Mucosa of descending colon (tissue), 3 donors: ENCODE measurements around the gene FAM186B. TPM values are rescaled to one million over a fixed set of nuclear protein-coding genes. Genes with fewer than 3 reads are reported as not detected.

Experiments used
- ATAC-seq: fragments of 200-7000 bp; cut with Tn5 transposase; one replicate; pipeline ENCODE4 v1.9.1; 2020; ENCODE audit warnings: mild to moderate bottlenecking, moderate library complexity
- DNase-seq, 3 donors: peaks; one replicate each; pipeline ENCODE4 v3.0.0-alpha.2; 2020
- H3K36me3 ChIP-seq: fragments of 200-600 bp; one replicate; pipeline ENCODE4 v1.8.0; 2021; ENCODE audit warnings: low read depth, mild to moderate bottlenecking
- H3K4me1 ChIP-seq: fragments of 200-600 bp; one replicate; pipeline ENCODE4 v1.8.0; 2021; ENCODE audit warnings: low read depth, mild to moderate bottlenecking
- H3K4me3 ChIP-seq: fragments of 200-600 bp; one replicate; pipeline ENCODE4 v1.8.0; 2021; ENCODE audit warnings: mild to moderate bottlenecking
- H3K9me3 ChIP-seq: fragments of 200-600 bp; one replicate; pipeline ENCODE4 v1.8.0; 2021; ENCODE audit warnings: mild to moderate bottlenecking
- CTCF ChIP-seq: fragments of 200-600 bp; IDR thresholded peaks from one replicate; pipeline ENCODE4 v1.8.0; 2022; ENCODE audit warnings: antibody characterized with exemption, mild to moderate bottlenecking
- intact Hi-C, 2 donors: fragments of 100-400 bp; cut with DNase I in 1 of 2; cut with micrococcal nuclease in 1 of 2; formaldehyde crosslinking; loops; one replicate each; pipeline versions ENCODE4 v1.11.0 to v1.11.1; 2022; cut with DNase I, micrococcal nuclease
- total RNA-seq, 3 donors: library from RNA; stranded (reverse); fragmentation: NEBNext Ultra II Directional in 2 of 3; extraction: Animal tissue kit (Norgen Biotek cat#: 25700) in 2 of 3; gene quantifications; one replicate each; pipeline versions ENCODE4 v1.2.1 to v1.2.4, GENCODE V29; 2021 to 2023
- donor health status: DM: no; HTN: no; CAD: no; lungs with moderate emphysema.
- donor health status: DM: no; HTN: no; CAD: no.
- donor health status: DM: no; HTN: yes; CAD: no.

The FAM186B gene
- total RNA-seq, 3 donors from 2014 or later: 0.35 to 0.63 (median 0.39) TPM

- Histone ChIP-seq H3K4me3 (no peak overlapping the region), H3K4me1 (no peaks in the 10 kb centered on the region), H3K36me3 (no peaks in the 10 kb centered on the region), H3K9me3 (no peaks in the 10 kb centered on the region)
- no peak for TF ChIP-seq CTCF
- no peak for ATAC-seq
- intact Hi-C loops: no loop called here
- no peak for DNase-seq
Measured at GRCh38 chr12:49585477-49586459, 19.7 kb downstream of the FAM186B start.

- Histone ChIP-seq H3K36me3 (no peaks in the 10 kb centered on the region), H3K9me3 (no peaks in the 10 kb centered on the region), H3K4me3 (no peak overlapping the region), H3K4me1 (no peaks in the 10 kb centered on the region)
- TF ChIP-seq CTCF: no peak
- no peak for ATAC-seq
- DNase-seq: no peak
- intact Hi-C loops: no loop called here
Measured at GRCh38 chr12:49584591-49584990, 20.8 kb downstream of the FAM186B start.

GRCh38 chr12:49583366-49584094, 21.9 kb downstream of the FAM186B start:
- no peaks in the 10 kb centered on the region for H3K4me1 ChIP-seq
- DNase-seq (no peak), ATAC-seq (no peak)
- H3K36me3 ChIP-seq: no peaks in the 10 kb centered on the region
- no peak for TF ChIP-seq CTCF
- intact Hi-C loops: no loop called here
- H3K9me3 ChIP-seq: no peaks in the 10 kb centered on the region
- H3K4me3 ChIP-seq: no peak overlapping the region

GRCh38 chr12:49582850-49583249, 22.6 kb downstream of the FAM186B start:
- Histone ChIP-seq H3K9me3 (no peaks in the 10 kb centered on the region), H3K4me3 (no peak overlapping the region), H3K4me1 (no peaks in the 10 kb centered on the region), H3K36me3 (no peaks in the 10 kb centered on the region)
- DNase-seq (no peak), ATAC-seq (no peak)
- TF ChIP-seq CTCF: no peak
- intact Hi-C loops: no loop called here

GRCh38 chr12:49582201-49582600, 23.2 kb downstream of the FAM186B start:
- no peak for TF ChIP-seq CTCF
- H3K4me1 ChIP-seq: no peaks in the 10 kb centered on the region
- H3K4me3 ChIP-seq: no peak overlapping the region
- intact Hi-C loops: no loop called here
- H3K9me3 ChIP-seq: no peaks in the 10 kb centered on the region
- no peak for DNase-seq
- no peak for ATAC-seq
- H3K36me3 ChIP-seq: no peaks in the 10 kb centered on the region
